ENCODE measurements around the gene C1orf105.

C1orf105 gene

GRCh38 chr1:172447641-172448040, 27.2 kb downstream of the C1orf105 start:
- peak overlapping the region; percentile 75 for H3K27ac ChIP-seq (ENCODE audit: poor library complexity, severe bottlenecking)
- H3K4me1 ChIP-seq (ENCODE audit: insufficient read depth, poor library complexity, severe bottlenecking) = peaks cover 16% of the 10 kb centered on the region
- no peaks in the 10 kb centered on the region for H3K27me3 ChIP-seq (ENCODE audit: insufficient read depth, poor library complexity, severe bottlenecking)
- ATAC-seq (ENCODE audit: low read depth) (no peak), DNase-seq (ENCODE audit: low spot score) (no peak)
- peaks cover 2% of the 10 kb centered on the region; the same call in 1 of the 2 replicates for H3K36me3 ChIP-seq (ENCODE audit: low read depth)
- H3K9me3 ChIP-seq (ENCODE audit: severe bottlenecking) = no peaks in the 10 kb centered on the region
- H3K4me3 ChIP-seq (ENCODE audit: severe bottlenecking) = no peak overlapping the region
- no peak for TF ChIP-seq CTCF (IDR thresholded peaks at IDR 0.05; ENCODE audit: poor library complexity, severe bottlenecking)

GRCh38 chr1:172448995-172449584, 28.6 kb downstream of the C1orf105 start:
- TF ChIP-seq CTCF (IDR thresholded peaks at IDR 0.05; ENCODE audit: poor library complexity, severe bottlenecking) = no peak
- H3K4me1 ChIP-seq (ENCODE audit: insufficient read depth, poor library complexity, severe bottlenecking) = peaks cover 12% of the 10 kb centered on the region
- peak; percentile 82 for ATAC-seq (ENCODE audit: low read depth)

GRCh38 chr1:172449585-172450523, 29.4 kb downstream of the C1orf105 start:
- TF ChIP-seq CTCF (IDR thresholded peaks at IDR 0.05; ENCODE audit: poor library complexity, severe bottlenecking) = peak; percentile 89
- DNase-seq (ENCODE audit: low spot score) (no peak), ATAC-seq (ENCODE audit: low read depth) (peak; percentile 67)
- Histone ChIP-seq H3K9me3 (ENCODE audit: severe bottlenecking) (no peaks in the 10 kb centered on the region), H3K27me3 (ENCODE audit: insufficient read depth, poor library complexity, severe bottlenecking) (no peaks in the 10 kb centered on the region), H3K27ac (ENCODE audit: poor library complexity, severe bottlenecking) (peak overlapping the region; percentile 75), H3K4me1 (ENCODE audit: insufficient read depth, poor library complexity, severe bottlenecking) (peaks cover 12% of the 10 kb centered on the region), H3K4me3 (ENCODE audit: severe bottlenecking) (no peak overlapping the region), H3K36me3 (ENCODE audit: low read depth) (no peaks in the 10 kb centered on the region)

More at GRCh38 chr1:172448995-172449584, 28.6 kb downstream of the C1orf105 start:
- peak; percentile 64 for DNase-seq (ENCODE audit: low spot score)
- no peaks in the 10 kb centered on the region for H3K36me3 ChIP-seq (ENCODE audit: low read depth)
- H3K9me3 ChIP-seq (ENCODE audit: severe bottlenecking) = no peaks in the 10 kb centered on the region
- H3K27me3 ChIP-seq (ENCODE audit: insufficient read depth, poor library complexity, severe bottlenecking) = no peaks in the 10 kb centered on the region
- H3K4me3 ChIP-seq (ENCODE audit: severe bottlenecking) = no peak overlapping the region
- peak overlapping the region; percentile 75 for H3K27ac ChIP-seq (ENCODE audit: poor library complexity, severe bottlenecking)

- Histone ChIP-seq H3K9me3 (ENCODE audit: severe bottlenecking) (no peaks in the 10 kb centered on the region), H3K27ac (ENCODE audit: poor library complexity, severe bottlenecking) (no peak overlapping the region), H3K4me1 (ENCODE audit: insufficient read depth, poor library complexity, severe bottlenecking) (peaks cover 12% of the 10 kb centered on the region), H3K27me3 (ENCODE audit: insufficient read depth, poor library complexity, severe bottlenecking) (no peaks in the 10 kb centered on the region), H3K36me3 (ENCODE audit: low read depth) (no peaks in the 10 kb centered on the region), H3K4me3 (ENCODE audit: severe bottlenecking) (no peak overlapping the region)
- ATAC-seq (ENCODE audit: low read depth) (no peak), DNase-seq (ENCODE audit: low spot score) (no peak)
- TF ChIP-seq CTCF (IDR thresholded peaks at IDR 0.05; ENCODE audit: poor library complexity, severe bottlenecking) = no peak
These were observed 30.0 kb downstream of the C1orf105 start for GRCh38 chr1:172450524-172450885.
